ENCODE results near the gene LMX1B.

DNA sequence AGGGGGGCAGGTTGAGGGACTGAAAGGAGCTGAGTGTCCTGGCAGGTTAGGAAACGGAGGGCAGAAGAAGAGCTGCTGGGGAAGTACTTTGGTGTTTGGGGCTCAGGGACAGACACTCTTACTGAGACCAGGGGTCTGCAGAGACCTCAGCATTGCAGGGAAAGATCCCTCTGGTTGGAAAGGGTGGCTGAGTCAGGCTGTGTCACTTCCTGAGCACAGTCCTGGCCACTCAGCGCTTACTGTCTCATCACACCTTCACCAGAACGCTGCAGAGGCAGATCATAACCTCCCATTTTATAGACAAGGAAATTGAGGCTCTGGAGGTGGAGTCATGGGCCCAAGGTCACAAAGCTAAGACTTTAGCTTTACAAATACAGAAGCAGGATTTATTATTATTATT, 54.3 kb downstream of the LMX1B start:
- TF ChIP-seq, protein P1, sequence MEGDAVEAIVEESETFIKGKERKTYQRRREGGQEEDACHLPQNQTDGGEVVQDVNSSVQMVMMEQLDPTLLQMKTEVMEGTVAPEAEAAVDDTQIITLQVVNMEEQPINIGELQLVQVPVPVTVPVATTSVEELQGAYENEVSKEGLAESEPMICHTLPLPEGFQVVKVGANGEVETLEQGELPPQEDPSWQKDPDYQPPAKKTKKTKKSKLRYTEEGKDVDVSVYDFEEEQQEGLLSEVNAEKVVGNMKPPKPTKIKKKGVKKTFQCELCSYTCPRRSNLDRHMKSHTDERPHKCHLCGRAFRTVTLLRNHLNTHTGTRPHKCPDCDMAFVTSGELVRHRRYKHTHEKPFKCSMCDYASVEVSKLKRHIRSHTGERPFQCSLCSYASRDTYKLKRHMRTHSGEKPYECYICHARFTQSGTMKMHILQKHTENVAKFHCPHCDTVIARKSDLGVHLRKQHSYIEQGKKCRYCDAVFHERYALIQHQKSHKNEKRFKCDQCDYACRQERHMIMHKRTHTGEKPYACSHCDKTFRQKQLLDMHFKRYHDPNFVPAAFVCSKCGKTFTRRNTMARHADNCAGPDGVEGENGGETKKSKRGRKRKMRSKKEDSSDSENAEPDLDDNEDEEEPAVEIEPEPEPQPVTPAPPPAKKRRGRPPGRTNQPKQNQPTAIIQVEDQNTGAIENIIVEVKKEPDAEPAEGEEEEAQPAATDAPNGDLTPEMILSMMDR (IDR thresholded peaks at IDR 0.05): no peak
- TF ChIP-seq ZFX (IDR thresholded peaks at IDR 0.05; ENCODE audit: borderline replicate concordance): no peak
